NCI-H2196 (cell line): ENCODE results near the gene LDLRAD1.
"Not testable (repeated sequence)": the region's sequence is repeated elsewhere in the genome, so short reads cannot be mapped to it uniquely, and the experiment has no call there.

Experiments used
- DNase-seq: peaks from one replicate; lab custom pipeline; 2025; ENCODE audit not compliant: unreplicated experiment; lab: John Stamatoyannopoulos, UW

The LDLRAD1 gene

GRCh38 chr1:54017979-54018378 lies at the start of gene LDLRAD1:
LDLRAD1 (minus strand) TSS chr1:54018186; CDS start chr1:54018112, 74 bp downstream.
- DNase-seq = no peak

GRCh38 chr1:54064299-54064698 lies 46.3 kb upstream of the LDLRAD1 start:
- DNase-seq = no peak

- peak; percentile 14 for DNase-seq
Measured at GRCh38 chr1:54054438-54054749, 36.4 kb upstream of the LDLRAD1 start.

GRCh38 chr1:54053745-54054437 lies 35.9 kb upstream of the LDLRAD1 start:
- no peak for DNase-seq

GRCh38 chr1:54052934-54053744 lies 35.2 kb upstream of the LDLRAD1 start, which contains the start of the genes TCEANC2 and TMEM59:
TCEANC2 (plus strand) TSS chr1:54053608; CDS start chr1:54054423, 815 bp downstream.
TMEM59 (minus strand) TSS chr1:54053204; CDS start chr1:54053188, 16 bp downstream.
- peak; percentile 98 for DNase-seq

GRCh38 chr1:54052431-54052933 lies 34.5 kb upstream of the LDLRAD1 start:
- peak; percentile 25 for DNase-seq

GRCh38 chr1:54051933-54052430 lies 34.0 kb upstream of the LDLRAD1 start:
- no peak for DNase-seq

GRCh38 chr1:54050435-54050834 lies 32.4 kb upstream of the LDLRAD1 start:
- not testable (repeated sequence) for DNase-seq

GRCh38 chr1:54047384-54048305 lies 29.7 kb upstream of the LDLRAD1 start:
- no peak for DNase-seq

- no peak for DNase-seq
Measured at GRCh38 chr1:54046671-54047383, 28.8 kb upstream of the LDLRAD1 start.

GRCh38 chr1:54045496-54045895 lies 27.5 kb upstream of the LDLRAD1 start:
- no peak for DNase-seq

- DNase-seq = no peak
Measured at GRCh38 chr1:54041806-54042205, 23.8 kb upstream of the LDLRAD1 start.

- no peak for DNase-seq
Measured at GRCh38 chr1:54037476-54037875, 19.5 kb upstream of the LDLRAD1 start.

GRCh38 chr1:54028306-54029251 lies 10.6 kb upstream of the LDLRAD1 start:
- DNase-seq = no peak

GRCh38 chr1:54027848-54028247 lies 9.9 kb upstream of the LDLRAD1 start:
- DNase-seq = peak; percentile 70

GRCh38 chr1:54024811-54025210 lies 6.8 kb upstream of the LDLRAD1 start:
- DNase-seq = not testable (repeated sequence)

GRCh38 chr1:54024358-54024757 lies 6.4 kb upstream of the LDLRAD1 start:
- no peak for DNase-seq

GRCh38 chr1:54019562-54020176 lies 1.7 kb upstream of the LDLRAD1 start:
- DNase-seq = not testable (repeated sequence)

- DNase-seq = no peak
Measured at GRCh38 chr1:54018635-54019034, 649 bp upstream of the LDLRAD1 start.
